ENCODE results near the gene CEACAM18.
A peak's percentile ranks its signal among the peaks of the same experiment; 100 is the strongest.

CEACAM18 gene

DNA sequence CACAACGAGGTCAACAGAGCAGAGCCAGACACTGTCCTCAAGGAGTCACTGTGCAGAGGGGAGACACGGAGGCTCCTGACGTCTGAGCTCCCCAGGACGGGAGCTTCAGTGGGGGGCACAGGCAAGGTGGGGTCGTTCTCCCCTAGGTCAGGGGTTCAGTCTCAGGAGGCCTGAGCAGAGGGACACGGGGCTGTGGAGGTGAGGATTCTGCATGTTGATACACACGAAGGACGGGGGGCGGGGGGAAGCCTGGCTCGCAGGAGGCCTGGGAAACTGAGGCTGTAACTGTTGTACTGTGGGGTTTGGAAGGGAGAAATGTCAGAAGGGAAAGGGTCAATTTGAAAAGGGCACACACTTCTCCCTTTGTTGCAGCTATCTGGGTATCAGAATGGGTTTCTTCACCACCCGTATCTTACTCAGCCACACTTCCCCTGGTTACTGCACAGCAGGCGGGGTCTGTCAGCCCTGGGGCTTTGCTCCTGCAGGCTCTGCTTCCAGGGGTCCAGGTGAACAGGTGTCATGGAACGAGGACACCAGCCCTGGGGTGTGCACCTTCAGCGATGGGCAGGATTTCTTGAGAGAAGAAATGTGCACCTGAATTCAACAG lies 19.3 kb upstream of the CEACAM18 start:
- Histone ChIP-seq H2AFZ (ENCODE audit: low read length) (no peak overlapping the region), H3F3A (ENCODE audit: insufficient read depth, low read length) (no peaks in the 10 kb centered on the region)

GRCh38 chr19:51460164-51460992 lies 18.0 kb upstream of the CEACAM18 start:
- no peaks in the 10 kb centered on the region for H3K36me3 ChIP-seq (ENCODE audit: insufficient read depth, low read length)
- no peaks in the 10 kb centered on the region for H3K27me3 ChIP-seq (ENCODE audit: insufficient read depth, low read length)
- H3F3A ChIP-seq (ENCODE audit: insufficient read depth, low read length) = no peaks in the 10 kb centered on the region
- H4K20me1 ChIP-seq (ENCODE audit: insufficient read depth, low read length) = no peaks in the 10 kb centered on the region
- TF ChIP-seq EZH2 (IDR thresholded peaks at IDR 0.05; ENCODE audit: borderline replicate concordance, low read length) = no peak
- TF ChIP-seq, protein P1, sequence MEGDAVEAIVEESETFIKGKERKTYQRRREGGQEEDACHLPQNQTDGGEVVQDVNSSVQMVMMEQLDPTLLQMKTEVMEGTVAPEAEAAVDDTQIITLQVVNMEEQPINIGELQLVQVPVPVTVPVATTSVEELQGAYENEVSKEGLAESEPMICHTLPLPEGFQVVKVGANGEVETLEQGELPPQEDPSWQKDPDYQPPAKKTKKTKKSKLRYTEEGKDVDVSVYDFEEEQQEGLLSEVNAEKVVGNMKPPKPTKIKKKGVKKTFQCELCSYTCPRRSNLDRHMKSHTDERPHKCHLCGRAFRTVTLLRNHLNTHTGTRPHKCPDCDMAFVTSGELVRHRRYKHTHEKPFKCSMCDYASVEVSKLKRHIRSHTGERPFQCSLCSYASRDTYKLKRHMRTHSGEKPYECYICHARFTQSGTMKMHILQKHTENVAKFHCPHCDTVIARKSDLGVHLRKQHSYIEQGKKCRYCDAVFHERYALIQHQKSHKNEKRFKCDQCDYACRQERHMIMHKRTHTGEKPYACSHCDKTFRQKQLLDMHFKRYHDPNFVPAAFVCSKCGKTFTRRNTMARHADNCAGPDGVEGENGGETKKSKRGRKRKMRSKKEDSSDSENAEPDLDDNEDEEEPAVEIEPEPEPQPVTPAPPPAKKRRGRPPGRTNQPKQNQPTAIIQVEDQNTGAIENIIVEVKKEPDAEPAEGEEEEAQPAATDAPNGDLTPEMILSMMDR (IDR thresholded peaks at IDR 0.05; ENCODE audit: low read length) = no peak
- no peaks in the 10 kb centered on the region for H3K79me2 ChIP-seq (ENCODE audit: insufficient read depth, low read length)
- peak overlapping the region; percentile 66 for H3K4me2 ChIP-seq (ENCODE audit: low read length)
- H3K9me3 ChIP-seq (ENCODE audit: low read length) = no peaks in the 10 kb centered on the region
- no peaks in the 10 kb centered on the region for H3K9me2 ChIP-seq (ENCODE audit: low read depth, low read length)
- H3K27ac ChIP-seq (ENCODE audit: low read depth, low read length, poor library complexity, severe bottlenecking) = no peak overlapping the region
- peaks cover 4% of the 10 kb centered on the region for H3K4me1 ChIP-seq (ENCODE audit: insufficient read depth, low read length, severe bottlenecking)
- H3K9ac ChIP-seq (ENCODE audit: low read length) = no peak overlapping the region; the same call in 1 of the 2 replicates
- no peak overlapping the region for H2AFZ ChIP-seq (ENCODE audit: low read length)
- peak overlapping the region; percentile 53 for H3K4me3 ChIP-seq (ENCODE audit: low read depth, low read length, poor library complexity, severe bottlenecking)

More for the DNA sequence above, 19.3 kb upstream of the CEACAM18 start:
- Histone ChIP-seq H3K27ac (ENCODE audit: low read depth, low read length, poor library complexity, severe bottlenecking) (no peak overlapping the region), H3K27me3 (ENCODE audit: insufficient read depth, low read length) (no peaks in the 10 kb centered on the region), H3K9ac (ENCODE audit: low read length) (no peak overlapping the region), H3K79me2 (ENCODE audit: insufficient read depth, low read length) (no peaks in the 10 kb centered on the region), H3K36me3 (ENCODE audit: insufficient read depth, low read length) (no peaks in the 10 kb centered on the region), H3K9me3 (ENCODE audit: low read length) (no peaks in the 10 kb centered on the region), H4K20me1 (ENCODE audit: insufficient read depth, low read length) (no peaks in the 10 kb centered on the region), H3K9me2 (ENCODE audit: low read depth, low read length) (no peaks in the 10 kb centered on the region), H3K4me1 (ENCODE audit: insufficient read depth, low read length, severe bottlenecking) (peaks cover 4% of the 10 kb centered on the region), H3K4me2 (ENCODE audit: low read length) (no peak overlapping the region), H3K4me3 (ENCODE audit: low read depth, low read length, poor library complexity, severe bottlenecking) (no peak overlapping the region)
- TF ChIP-seq, protein P1 (IDR thresholded peaks at IDR 0.05; ENCODE audit: low read length) = no peak
- no peak for TF ChIP-seq EZH2 (IDR thresholded peaks at IDR 0.05; ENCODE audit: borderline replicate concordance, low read length)

DNA sequence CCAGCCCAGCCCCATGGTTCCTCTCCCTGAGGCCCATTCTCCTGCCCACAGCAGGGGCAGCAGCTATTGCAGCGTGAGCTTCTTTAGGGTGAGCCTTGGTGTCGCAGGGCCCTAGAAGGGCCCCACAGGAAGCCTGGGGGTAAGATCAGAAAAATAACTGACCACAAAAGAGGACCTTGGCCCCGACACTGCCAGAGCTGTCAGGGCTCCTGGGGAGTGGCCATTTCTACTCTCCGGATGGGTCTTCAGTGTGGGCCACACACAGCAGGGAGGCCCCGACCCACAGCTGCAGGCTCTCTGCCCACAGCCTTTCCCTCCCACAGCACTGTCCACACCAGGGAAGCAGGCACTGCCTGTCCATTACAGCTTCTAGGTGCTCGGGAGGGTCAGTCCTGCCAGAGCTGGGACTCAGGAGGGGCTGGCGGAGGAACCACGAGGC lies 16.6 kb upstream of the CEACAM18 start:
- H3K9me3 ChIP-seq (ENCODE audit: low read length) = no peaks in the 10 kb centered on the region
- no peak overlapping the region for H2AFZ ChIP-seq (ENCODE audit: low read length)
- H3K27ac ChIP-seq (ENCODE audit: low read depth, low read length, poor library complexity, severe bottlenecking) = no peak overlapping the region
- no peak for TF ChIP-seq EZH2 (IDR thresholded peaks at IDR 0.05; ENCODE audit: borderline replicate concordance, low read length)
- TF ChIP-seq, protein P1 (IDR thresholded peaks at IDR 0.05; ENCODE audit: low read length) = no peak
- no peak overlapping the region for H3K9ac ChIP-seq (ENCODE audit: low read length)
- H3K4me3 ChIP-seq (ENCODE audit: low read depth, low read length, poor library complexity, severe bottlenecking) = no peak overlapping the region
- H3K9me2 ChIP-seq (ENCODE audit: low read depth, low read length) = no peaks in the 10 kb centered on the region
- H3K36me3 ChIP-seq (ENCODE audit: insufficient read depth, low read length) = no peaks in the 10 kb centered on the region
- H3F3A ChIP-seq (ENCODE audit: insufficient read depth, low read length) = no peaks in the 10 kb centered on the region
- H3K4me1 ChIP-seq (ENCODE audit: insufficient read depth, low read length, severe bottlenecking) = peaks cover 4% of the 10 kb centered on the region
- H3K4me2 ChIP-seq (ENCODE audit: low read length) = no peak overlapping the region
- H4K20me1 ChIP-seq (ENCODE audit: insufficient read depth, low read length) = no peaks in the 10 kb centered on the region
- H3K27me3 ChIP-seq (ENCODE audit: insufficient read depth, low read length) = no peaks in the 10 kb centered on the region
- H3K79me2 ChIP-seq (ENCODE audit: insufficient read depth, low read length) = no peaks in the 10 kb centered on the region
